ENCODE results near the gene PIGS. TPM values are rescaled to one million over a fixed set of nuclear protein-coding genes. Genes with fewer than 3 reads are reported as not detected.

PIGS gene
- total and polyA plus RNA-seq, 2 donors (not counting 3 experiments of a cell fraction or from before 2014, with no cell fraction given): 71.3 to 110 TPM

DNA sequence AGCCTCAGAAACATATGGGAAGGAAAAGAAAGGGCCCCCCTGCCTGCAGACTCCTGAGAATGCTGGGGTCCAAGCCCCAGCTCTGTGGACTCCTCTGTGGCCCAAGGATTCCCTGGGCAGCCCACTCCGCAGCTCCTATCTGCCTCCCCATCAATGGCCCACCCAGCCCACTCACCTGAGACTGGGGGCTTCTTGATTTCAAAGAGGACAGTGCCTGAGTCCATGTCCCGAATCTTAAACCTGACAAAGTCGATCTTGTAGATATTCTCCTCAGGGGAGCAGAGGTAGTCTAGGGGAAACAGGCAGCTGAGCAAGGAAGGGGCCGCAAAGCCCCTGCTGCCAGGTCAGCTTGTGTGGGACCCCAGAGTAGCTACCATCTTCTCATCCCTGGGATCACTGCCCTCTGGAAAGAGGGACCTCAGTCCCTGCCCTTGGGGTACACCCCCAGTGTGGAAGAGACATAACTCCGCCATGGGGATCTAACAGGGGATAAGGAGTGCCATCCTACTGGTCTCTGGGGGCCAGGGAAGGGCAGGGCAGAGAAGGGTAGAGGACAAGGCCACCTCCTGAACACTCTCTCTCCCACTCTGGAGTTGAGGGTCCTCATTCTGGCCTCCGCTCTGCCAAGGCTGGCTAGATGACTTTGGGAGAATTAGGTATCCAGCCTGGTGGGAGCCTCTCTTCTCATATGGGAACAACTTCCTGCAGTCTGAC is 22.8 kb downstream of the PIGS start:
- no peak for FAIRE-seq
- no peak overlapping the region for H3K9ac ChIP-seq (replicated peaks; ENCODE audit: extremely low read depth, insufficient read depth, low read length)

More for the DNA sequence above, 22.8 kb downstream of the PIGS start:
- no peak overlapping the region for H3K4me2 ChIP-seq (ENCODE audit: insufficient read depth, low read length)
- H3K79me2 ChIP-seq (ENCODE audit: control insufficient read depth, insufficient read depth, low read length): no peaks in the 10 kb centered on the region
- intact Hi-C loops (cut with micrococcal nuclease): loop anchor here (1.0 kb wide), 2 partner anchors 51 to 65 kb away; partner anchors contain the start of gene SPAG5
- POLR2A ChIA-PET: no interaction called here
- no peak for DNase-seq (ENCODE audit: low read depth, low spot score)
- H3K9me1 ChIP-seq (replicated peaks; ENCODE audit: control insufficient read depth, extremely low read depth, insufficient read depth, low read length): no peaks in the 10 kb centered on the region
- no peak overlapping the region for H2AFZ ChIP-seq (ENCODE audit: low read depth, low read length)
- peaks cover 6% of the 10 kb centered on the region for H3K4me1 ChIP-seq (ENCODE audit: control insufficient read depth, extremely low read depth, insufficient read depth, low read length)
- H3K36me3 ChIP-seq (ENCODE audit: control insufficient read depth in 2 of 2, extremely low read depth in 1 of 2, insufficient read depth in 2 of 2, low read length in 2 of 2): peaks cover 0 to 11% of the 10 kb centered on the region in 2 experiments
- H3K9me3 ChIP-seq (replicated peaks; ENCODE audit: control insufficient read depth, insufficient read depth, low read length): no peaks in the 10 kb centered on the region
- dilution Hi-C loops (cut with MboI; ENCODE audit: extremely low pct_ligation_motif_present, low sequenced_read_pairs): no loop called here
- H3K4me3 ChIP-seq (replicated peaks in 1 of 3; ENCODE audit: insufficient read depth in 1 of 3, low read depth in 1 of 3, low read length in 3 of 3): no peak overlapping the region
- no peaks in the 10 kb centered on the region for H3K27me3 ChIP-seq (ENCODE audit: control insufficient read depth in 2 of 2, insufficient read depth in 2 of 2, low read length in 2 of 2)
- no TSS peak for BruUV-seq (replicated peaks)
- no peak overlapping the region for H3K27ac ChIP-seq (ENCODE audit: insufficient read depth, low read depth, low read length)
- H4K20me1 ChIP-seq (replicated peaks; ENCODE audit: control insufficient read depth, extremely low read depth, insufficient read depth, low read length): no peaks in the 10 kb centered on the region
- CTCF ChIA-PET: interaction anchor here (1.5 to 3.9 kb wide), 6 partner anchors 8 to 64 kb away, joined by 3 to 16 read pairs (median 8); partner anchors contain the start of genes PIGS and SPAG5
- TF ChIP-seq, protein P1, sequence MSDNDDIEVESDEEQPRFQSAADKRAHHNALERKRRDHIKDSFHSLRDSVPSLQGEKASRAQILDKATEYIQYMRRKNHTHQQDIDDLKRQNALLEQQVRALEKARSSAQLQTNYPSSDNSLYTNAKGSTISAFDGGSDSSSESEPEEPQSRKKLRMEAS (IDR thresholded peaks at IDR 0.05; ENCODE audit: insufficient read depth, insufficient read length): no peak
- TF ChIP-seq POLR2AphosphoS5 (IDR thresholded peaks at IDR 0.05; ENCODE audit: insufficient read depth, low read depth, low read length) (no peak), GATA2 (IDR thresholded peaks at IDR 0.05; ENCODE audit: insufficient read depth, insufficient read length, low read depth, low read length) (no peak), JUN (IDR thresholded peaks at IDR 0.05; ENCODE audit: borderline replicate concordance, insufficient read depth, insufficient read length, low read depth) (no peak), POLR2A (IDR thresholded peaks at IDR 0.05; ENCODE audit: low read depth, low read length) (no peak), FOS (IDR thresholded peaks at IDR 0.05; ENCODE audit: borderline replicate concordance, insufficient read depth, low read length) (no peak), MYC (IDR thresholded peaks at IDR 0.05; ENCODE audit: low read depth, low read length) (no peak), CTCF (IDR thresholded peaks at IDR 0.05; ENCODE audit: extremely low read depth in 1 of 2, insufficient read depth in 1 of 2, low read depth in 1 of 2, low read length in 2 of 2) (no peak)

All from endothelial cell of umbilical vein (primary cell).